HepG2 (cell line): Measurements from ENCODE around the gene MTCH2. TPM values are rescaled to one million over a fixed set of nuclear protein-coding genes. Genes with fewer than 3 reads are reported as not detected.

Experiments used
- ATAC-seq: fragments of 200-7000 bp; cut with Tn5 transposase; 3 replicates; pipeline ENCODE4 v1.9.1; 2020; ENCODE audit warnings: mild to moderate bottlenecking, moderate library complexity
- BruUV-seq: library from RNA; stranded (reverse); fragments of 400-500 nt; replicated peaks from 2 replicates; lab custom pipeline; 2021; lab: Mats Ljungman, UMichigan
- CTCF ChIA-PET: fragments of 300-600 bp; formaldehyde crosslinking; extraction: SDS; loops from one replicate; lab custom pipeline; 2021; ENCODE audit warnings: low total read pairs, inconsistent platforms, low intra/inter-chr PET ratio; lab: Yijun Ruan, JAX
- POLR2A ChIA-PET: fragments of 350-600 bp; sonication (Branson Sonifier 250); formaldehyde crosslinking; loops from one replicate; lab custom pipeline; 2020; ENCODE audit warnings: antibody characterized with exemption, inconsistent platforms; lab: Yijun Ruan, JAX
- DNase-seq: peaks from one replicate; pipeline ENCODE4 v3.0.0-alpha.2; 2015; ENCODE audit warnings: low spot score
- FAIRE-seq: peaks from 3 replicates; lab custom pipeline; 2011; peaks lifted over from hg19 to GRCh38; lab: Jason Lieb, UNC
- H2AFZ ChIP-seq: one replicate; pipeline ENCODE4 v1.6.1; 2011; ENCODE audit warnings: low read length, inconsistent platforms
- H3K27ac ChIP-seq: fragments of 300-600 bp; 3 replicates; pipeline ENCODE4 v1.8.0; 2011; ENCODE audit warnings: mixed run types, mild to moderate bottlenecking, mixed read lengths, low read length, inconsistent platforms; ENCODE audit not compliant: insufficient read depth; ENCODE audit errors: extremely low read length
- H3K27me3 ChIP-seq, 2 experiments: fragments of 200-600 bp in 1 of 2; 2 replicates in 1 of 2; 3 replicates in 1 of 2; pipeline versions ENCODE4 v1.6.0 to v1.8.0; 2011; ENCODE audit warnings: low read length in 2 of 2, mild to moderate bottlenecking in 2 of 2, moderate library complexity in 2 of 2, inconsistent platforms in 1 of 2; ENCODE audit not compliant: insufficient read depth in 2 of 2, control insufficient read depth in 1 of 2
- H3K36me3 ChIP-seq, 2 experiments: fragments of 200-600 bp in 1 of 2; replicated peaks in 1 of 2; 2 replicates in 1 of 2; 3 replicates in 1 of 2; pipeline versions ENCODE4 v1.5.1 to v1.8.0; 2011; ENCODE audit warnings: low read length in 2 of 2, inconsistent platforms in 1 of 2; ENCODE audit not compliant: insufficient read depth in 2 of 2, control insufficient read depth in 1 of 2
- H3K4me1 ChIP-seq: 2 replicates; pipeline ENCODE4 v1.5.1; 2012; ENCODE audit warnings: low read length, inconsistent platforms; ENCODE audit not compliant: insufficient read depth
- H3K4me2 ChIP-seq: 2 replicates; pipeline ENCODE4 v1.6.0; 2011; ENCODE audit warnings: low read depth, low read length, inconsistent platforms
- H3K4me3 ChIP-seq, 3 experiments: fragments of 200-600 bp in 1 of 3; sonication (generic), shearing (Covaris generic) in 1 of 3; replicated peaks in 1 of 3; 2 replicates each; pipeline ENCODE4 v1.5.1; 2011 to 2016; ENCODE audit warnings: low read length in 3 of 3, inconsistent platforms in 2 of 3, low read depth in 2 of 3, mild to moderate bottlenecking in 2 of 3, control low read depth in 1 of 3, mixed read lengths in 1 of 3; ENCODE audit not compliant: insufficient read depth in 1 of 3
- H3K79me2 ChIP-seq: one replicate; pipeline ENCODE4 v1.6.1; 2011; ENCODE audit warnings: low read length, inconsistent platforms; ENCODE audit not compliant: insufficient read depth
- H3K9ac ChIP-seq: 2 replicates; pipeline ENCODE4 v1.6.0; 2011; ENCODE audit warnings: mild to moderate bottlenecking, low read depth, low read length, inconsistent platforms; ENCODE audit not compliant: insufficient read depth
- H3K9me3 ChIP-seq: 2 replicates; pipeline ENCODE4 v1.5.1; 2012; ENCODE audit warnings: mild to moderate bottlenecking, low read length
- H4K20me1 ChIP-seq: 2 replicates; pipeline ENCODE4 v1.6.0; 2011; ENCODE audit warnings: inconsistent platforms, mild to moderate bottlenecking, low read length, moderate library complexity; ENCODE audit not compliant: insufficient read depth
- AHR ChIP-seq: IDR thresholded peaks from 2 replicates; pipeline ENCODE4 v1.6.1; 2018; ENCODE audit warnings: missing genetic modification reagents, missing compliant biosample characterization
- ARID5B ChIP-seq: IDR thresholded peaks from 2 replicates; pipeline ENCODE4 v1.4.0; 2020; ENCODE audit warnings: mild to moderate bottlenecking, missing genetic modification reagents
- CREB3 ChIP-seq: sonication (generic); formaldehyde crosslinking; IDR thresholded peaks from 2 replicates; pipeline ENCODE4 v1.5.0; 2020; ENCODE audit warnings: missing genetic modification reagents
- DMAP1 ChIP-seq: IDR thresholded peaks from 2 replicates; pipeline ENCODE4 v1.6.1; 2016
- ETV5 ChIP-seq: IDR thresholded peaks from 2 replicates; pipeline ENCODE4 v1.6.1; 2018; ENCODE audit warnings: missing biosample characterization, missing genetic modification reagents, inconsistent platforms, borderline replicate concordance
- HNRNPLL ChIP-seq: fragments of 200-400 bp; formaldehyde crosslinking; IDR thresholded peaks from 2 replicates; pipeline ENCODE4 v1.6.1; 2017; ENCODE audit warnings: mild to moderate bottlenecking, low read depth, low read length; ENCODE audit not compliant: poor library complexity, severe bottlenecking
- NFIB ChIP-seq: sonication (generic); formaldehyde crosslinking; IDR thresholded peaks from 2 replicates; pipeline ENCODE4 v1.9.0; 2021; ENCODE audit warnings: missing genetic modification reagents, mild to moderate bottlenecking, borderline replicate concordance
- TAF15 ChIP-seq: fragments of 200-400 bp; formaldehyde crosslinking; IDR thresholded peaks from one replicate; pipeline ENCODE4 v1.6.1; 2018; ENCODE audit warnings: mild to moderate bottlenecking, low read depth, low read length; ENCODE audit not compliant: poor library complexity, severe bottlenecking
- ZNF253 ChIP-seq: sonication (generic); formaldehyde crosslinking; IDR thresholded peaks from 2 replicates; pipeline ENCODE4 v1.8.0; 2022; ENCODE audit warnings: mild to moderate bottlenecking, missing genetic modification reagents, borderline replicate concordance
- ZNF383 ChIP-seq: sonication (generic); formaldehyde crosslinking; IDR thresholded peaks from 2 replicates; pipeline ENCODE4 v1.4.0; 2020; ENCODE audit warnings: missing genetic modification reagents, mild to moderate bottlenecking, borderline replicate concordance
- ZNF496 ChIP-seq: sonication (generic); formaldehyde crosslinking; IDR thresholded peaks from 2 replicates; pipeline ENCODE4 v1.8.1; 2023; ENCODE audit warnings: mild to moderate bottlenecking, moderate library complexity, missing genetic modification reagents; ENCODE audit not compliant: insufficient replicate concordance
- ZNF543 ChIP-seq: sonication (generic); formaldehyde crosslinking; IDR thresholded peaks from 2 replicates; pipeline ENCODE4 v1.4.0; 2020; ENCODE audit warnings: mild to moderate bottlenecking, missing genetic modification reagents
- ZNF598 ChIP-seq: sonication (generic); formaldehyde crosslinking; IDR thresholded peaks from 2 replicates; pipeline ENCODE4 v1.5.1; 2020; ENCODE audit warnings: mild to moderate bottlenecking, missing genetic modification reagents, borderline replicate concordance
- ZNF639 ChIP-seq: conservative IDR thresholded peaks from 2 replicates; pipeline ENCODE4 v1.6.1; 2018; ENCODE audit warnings: missing genetic modification reagents
- ZNF7 ChIP-seq: IDR thresholded peaks from 2 replicates; pipeline ENCODE4 v1.6.1; 2016; ENCODE audit warnings: missing biosample characterization, missing genetic modification reagents
- ZNF703 ChIP-seq: sonication (generic); formaldehyde crosslinking; IDR thresholded peaks from 2 replicates; pipeline ENCODE4 v1.5.1; 2020; ENCODE audit warnings: missing genetic modification reagents, mild to moderate bottlenecking, moderate library complexity, borderline replicate concordance
- WGBS: methylation state at CpG from one replicate; pipeline ENCODE4 v1.1.6; 2017; ENCODE audit warnings: low lambda C conversion rate; 5-methylcytosine and 5-hydroxymethylcytosine counted together
- in situ Hi-C: cut with HindIII; loops from 2 replicates; pipeline ENCODE4 v1.10.0; 2017; ENCODE audit warnings: low pct_unique_long_range_greater_than_20kb; ENCODE audit not compliant: extremely low pct_ligation_motif_present
- intact Hi-C: fragments of 100-400 bp; cut with micrococcal nuclease; formaldehyde crosslinking; loops from one replicate; pipeline ENCODE4 v1.10.0; 2022; ENCODE audit not compliant: unreplicated experiment
- polyA plus RNA-seq, 8 experiments: library from polyadenylated mRNA; depleted of rRNA in 3 of 8; stranded (reverse) in 7 of 8; unstranded in 1 of 8; fragments of >200 nt; fragmentation: Illumina TruSeq in 4 of 8; extraction: Trizol in 4 of 8; gene quantifications; 2 replicates each; pipeline versions ENCODE4 v1.2.1 to v1.2.3, GENCODE V29; 2011 to 2016; ENCODE audit warnings: low read depth in 4 of 8, missing spikeins in 1 of 8, mixed read lengths in 1 of 8; ENCODE audit not compliant: insufficient read depth in 1 of 8
- total RNA-seq, 5 experiments: library from RNA; depleted of rRNA; stranded (reverse); fragments of >200 nt; fragmentation: Illumina TruSeq; extraction: Trizol; gene quantifications; 2 replicates each; pipeline ENCODE4 v1.2.3, GENCODE V29; 2016; ENCODE audit warnings: low read depth in 1 of 5

The MTCH2 gene
- total and polyA plus RNA-seq, 2 of the 13 experiments (the other 11 are each of a cell fraction or from before 2014, with no cell fraction given): 112 to 272 TPM

- Histone ChIP-seq H3K36me3 (peaks cover 12 to 47% of the 10 kb centered on the region in 2 experiments), H3K79me2 (peaks cover 24% of the 10 kb centered on the region), H3K27me3 (no peaks in the 10 kb centered on the region), H3K4me1 (peaks cover 8% of the 10 kb centered on the region), H2AFZ (no peak overlapping the region), H4K20me1 (no peaks in the 10 kb centered on the region), H3K4me2 (no peak overlapping the region), H3K9me3 (no peaks in the 10 kb centered on the region), H3K4me3 (no peak overlapping the region), H3K27ac (no peak overlapping the region), H3K9ac (no peak overlapping the region)
- intact Hi-C loops: no loop called here
- BruUV-seq: TSS peak; percentile 34
- ChIA-PET CTCF (no interaction called here), POLR2A (no interaction called here)
- no peak for ATAC-seq
- no peak for TF ChIP-seq NFIB (CRISPR knock-in tag)
- no peak for TF ChIP-seq TAF15
- TF ChIP-seq ZNF543 (CRISPR knock-in tag): no peak
- TF ChIP-seq ZNF383 (CRISPR knock-in tag): no peak
- no peak for TF ChIP-seq HNRNPLL
- TF ChIP-seq ZNF253 (CRISPR knock-in tag): no peak
- no peak for TF ChIP-seq ZNF496 (CRISPR knock-in tag)
- TF ChIP-seq ZNF639 (CRISPR knock-in tag): no peak
- TF ChIP-seq ETV5 (CRISPR knock-in tag): no peak
- no peak for TF ChIP-seq CREB3 (CRISPR knock-in tag)
- TF ChIP-seq ZNF703 (CRISPR knock-in tag): no peak
- no peak for TF ChIP-seq AHR (CRISPR knock-in tag)
- no peak for TF ChIP-seq ZNF7 (CRISPR knock-in tag)
- no peak for TF ChIP-seq DMAP1 (CRISPR knock-in tag)
- no peak for TF ChIP-seq ZNF598 (CRISPR knock-in tag)
- no peak for TF ChIP-seq ARID5B (CRISPR knock-in tag)
- no peak for FAIRE-seq
- in situ Hi-C loops: no loop called here
- no peak for DNase-seq
- 100% methylated on average over 1 of the region's 1 CpG for WGBS
Observed at GRCh38 chr11:47571895-47572294, 70.5 kb downstream of the MTCH2 start.
